ENCODE data around the gene NKX2-4. TPM values are rescaled to one million over a fixed set of nuclear protein-coding genes. Genes with fewer than 3 reads are reported as not detected.
"Not testable (repeated sequence)": the region's sequence is repeated elsewhere in the genome, so short reads cannot be mapped to it uniquely, and the experiment has no call there.

The NKX2-4 gene
- total RNA-seq, 6 experiments from 2014 or later = not detected

DNA sequence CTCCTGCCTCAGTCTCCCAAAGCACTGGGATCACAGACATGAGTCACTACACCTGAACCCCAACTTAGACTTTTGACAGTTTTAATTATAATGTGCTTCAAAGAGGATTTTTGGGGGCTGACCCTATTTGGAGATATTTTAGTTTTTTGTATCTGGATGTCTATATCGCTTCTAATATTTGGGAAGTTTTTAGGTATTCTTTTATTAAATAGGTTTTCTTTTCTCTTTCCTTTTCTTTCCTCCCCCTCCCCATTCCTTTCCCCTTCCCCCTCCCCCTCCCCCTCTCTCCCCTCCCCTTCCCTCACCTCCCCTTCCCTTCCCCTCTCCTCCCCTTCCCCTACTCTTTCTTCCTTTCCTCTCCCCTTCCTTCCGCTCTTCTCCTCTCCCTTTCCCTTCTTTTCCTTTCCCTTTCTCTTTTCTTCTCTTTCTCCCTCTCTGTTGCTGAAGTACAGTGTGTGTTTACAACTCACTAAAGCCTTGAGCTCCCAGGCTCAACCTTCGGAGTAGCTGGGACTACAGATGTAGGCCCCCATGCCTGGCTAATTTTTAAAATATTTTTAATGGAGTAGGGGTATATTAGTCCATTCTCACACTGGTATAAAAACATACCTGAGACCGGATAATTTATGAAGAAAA lies 24.4 kb upstream of the NKX2-4 start:
- no peaks in the 10 kb centered on the region for H3K4me1 ChIP-seq
- ATAC-seq (no peak), DNase-seq (no peak)
- no peaks in the 10 kb centered on the region for H3K9me3 ChIP-seq
- H3K27me3 ChIP-seq = no peaks in the 10 kb centered on the region
- no peak for TF ChIP-seq POLR2A (IDR thresholded peaks at IDR 0.05)
- TF ChIP-seq, protein P1, sequence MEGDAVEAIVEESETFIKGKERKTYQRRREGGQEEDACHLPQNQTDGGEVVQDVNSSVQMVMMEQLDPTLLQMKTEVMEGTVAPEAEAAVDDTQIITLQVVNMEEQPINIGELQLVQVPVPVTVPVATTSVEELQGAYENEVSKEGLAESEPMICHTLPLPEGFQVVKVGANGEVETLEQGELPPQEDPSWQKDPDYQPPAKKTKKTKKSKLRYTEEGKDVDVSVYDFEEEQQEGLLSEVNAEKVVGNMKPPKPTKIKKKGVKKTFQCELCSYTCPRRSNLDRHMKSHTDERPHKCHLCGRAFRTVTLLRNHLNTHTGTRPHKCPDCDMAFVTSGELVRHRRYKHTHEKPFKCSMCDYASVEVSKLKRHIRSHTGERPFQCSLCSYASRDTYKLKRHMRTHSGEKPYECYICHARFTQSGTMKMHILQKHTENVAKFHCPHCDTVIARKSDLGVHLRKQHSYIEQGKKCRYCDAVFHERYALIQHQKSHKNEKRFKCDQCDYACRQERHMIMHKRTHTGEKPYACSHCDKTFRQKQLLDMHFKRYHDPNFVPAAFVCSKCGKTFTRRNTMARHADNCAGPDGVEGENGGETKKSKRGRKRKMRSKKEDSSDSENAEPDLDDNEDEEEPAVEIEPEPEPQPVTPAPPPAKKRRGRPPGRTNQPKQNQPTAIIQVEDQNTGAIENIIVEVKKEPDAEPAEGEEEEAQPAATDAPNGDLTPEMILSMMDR (IDR thresholded peaks at IDR 0.05) = no peak
- H3K36me3 ChIP-seq = no peaks in the 10 kb centered on the region
- intact Hi-C loops (cut with DNase I) = no loop called here
- no peak overlapping the region for H3K27ac ChIP-seq
- H3K4me3 ChIP-seq = no peak overlapping the region
- 85% methylated on average over 4 of the region's 4 CpGs for WGBS (ENCODE audit: insufficient coverage, low coverage, low lambda C conversion rate, missing lambda C conversion rate)

- DNase-seq; H3K27me3 ChIP-seq; intact Hi-C loops (cut with DNase I); H3K27ac ChIP-seq; H3K9me3 ChIP-seq; H3K4me3 ChIP-seq; H3K36me3 ChIP-seq; H3K4me1 ChIP-seq; ATAC-seq: not testable (repeated sequence)
- 24% methylated on average over 2 of the region's 2 CpGs for WGBS (ENCODE audit: insufficient coverage, low coverage, low lambda C conversion rate, missing lambda C conversion rate)
Measured at GRCh38 chr20:21419147-21419546, 21.8 kb upstream of the NKX2-4 start.

- intact Hi-C loops (cut with DNase I); H3K27me3 ChIP-seq; H3K4me3 ChIP-seq; ATAC-seq; H3K4me1 ChIP-seq; DNase-seq; H3K9me3 ChIP-seq; H3K36me3 ChIP-seq; H3K27ac ChIP-seq: not testable (repeated sequence)
- no CpG with 5 or more reads among the region's 3 CpGs for WGBS (ENCODE audit: insufficient coverage, low coverage, low lambda C conversion rate, missing lambda C conversion rate)
Measured at GRCh38 chr20:21413996-21414395, 16.7 kb upstream of the NKX2-4 start.

GRCh38 chr20:21411725-21412124 lies 14.4 kb upstream of the NKX2-4 start:
- TF ChIP-seq POLR2A (IDR thresholded peaks at IDR 0.05) = no peak
- TF ChIP-seq, protein P1 (IDR thresholded peaks at IDR 0.05) = no peak
- no peaks in the 10 kb centered on the region for H3K27me3 ChIP-seq

GRCh38 chr20:21399005-21399475 lies 1.7 kb upstream of the NKX2-4 start:
- peaks cover 20 to 35% of the 10 kb centered on the region in 2 donors for H3K27me3 ChIP-seq
- no peak for ATAC-seq
- 21% methylated on average over 5 of the region's 5 CpGs for WGBS (ENCODE audit: insufficient coverage, low coverage, low lambda C conversion rate, missing lambda C conversion rate)
- no peak overlapping the region for H3K27ac ChIP-seq
- intact Hi-C loops (cut with DNase I) = no loop called here
- no peak overlapping the region for H3K4me3 ChIP-seq
- no peaks in the 10 kb centered on the region for H3K9me3 ChIP-seq
- DNase-seq = no peak
- H3K36me3 ChIP-seq = no peaks in the 10 kb centered on the region
- H3K4me1 ChIP-seq = peaks cover 0 to 4% (median 0%) of the 10 kb centered on the region in 4 donors
- TF ChIP-seq, protein P1 (IDR thresholded peaks at IDR 0.05) = no peak
- no peak for TF ChIP-seq POLR2A (IDR thresholded peaks at IDR 0.05)

More at GRCh38 chr20:21411725-21412124, 14.4 kb upstream of the NKX2-4 start:
- H3K9me3 ChIP-seq = no peaks in the 10 kb centered on the region
- no peak overlapping the region for H3K4me3 ChIP-seq
- H3K36me3 ChIP-seq = no peaks in the 10 kb centered on the region
- no peak overlapping the region for H3K27ac ChIP-seq
- intact Hi-C loops (cut with DNase I) = no loop called here
- DNase-seq (no peak), ATAC-seq (no peak)
- no peaks in the 10 kb centered on the region for H3K4me1 ChIP-seq
